CD8-positive, alpha-beta memory T cell (primary cell): ENCODE results near the gene PDE8A. TPM values are rescaled to one million over a fixed set of nuclear protein-coding genes. Genes with fewer than 3 reads are reported as not detected.

ENCODE experiments used
- CTCF ChIA-PET: fragments of 350-600 bp; sonication (Branson Sonifier 250); formaldehyde crosslinking; loops from one replicate; lab custom pipeline; 2021; ENCODE audit warnings: antibody characterized with exemption; lab: Charles Lee
- POLR2A ChIA-PET: fragments of 350-600 bp; sonication (Branson Sonifier 250); formaldehyde crosslinking; loops from one replicate; lab custom pipeline; 2021; ENCODE audit warnings: antibody characterized with exemption; lab: Charles Lee
- DNase-seq, 5 donors: peaks; one replicate each; pipeline versions ENCODE4 v3.0.0 to v3.0.0-alpha.2; 2020 to 2022; ENCODE audit warnings: mixed read lengths in 1 of 5
- H3K27ac ChIP-seq: one replicate; pipeline ENCODE4 v1.7.0; 2013; ENCODE audit warnings: low read depth, mild to moderate bottlenecking, low read length, moderate library complexity
- H3K27me3 ChIP-seq: 2 replicates; pipeline ENCODE4 v1.7.0; 2013; ENCODE audit warnings: low read length, mild to moderate bottlenecking; ENCODE audit not compliant: insufficient read depth, poor library complexity, severe bottlenecking
- H3K36me3 ChIP-seq: 2 replicates; pipeline ENCODE4 v1.7.0; 2013; ENCODE audit warnings: mild to moderate bottlenecking, low read length, moderate library complexity; ENCODE audit not compliant: insufficient read depth
- H3K4me1 ChIP-seq: 2 replicates; pipeline ENCODE4 v1.7.0; 2013; ENCODE audit warnings: mild to moderate bottlenecking, low read length, moderate library complexity; ENCODE audit not compliant: insufficient read depth
- H3K4me3 ChIP-seq: 2 replicates; pipeline ENCODE4 v1.7.0; 2013; ENCODE audit warnings: mild to moderate bottlenecking, low read length
- H3K9me3 ChIP-seq: 2 replicates; pipeline ENCODE4 v1.7.0; 2013; ENCODE audit warnings: mild to moderate bottlenecking, low read length
- H3K27ac Mint-ChIP-seq, 8 donors: one replicate each; pipeline ENCODE4 v1.8.0; 2020 to 2021; ENCODE audit warnings: mixed read lengths in 8 of 8, mild to moderate bottlenecking in 6 of 8, inconsistent platforms in 3 of 8, moderate library complexity in 3 of 8
- H3K27me3 Mint-ChIP-seq, 2 donors: one replicate each; pipeline ENCODE4 v1.8.0; 2020 to 2021; ENCODE audit warnings: mixed read lengths in 2 of 2, mild to moderate bottlenecking in 1 of 2, moderate library complexity in 1 of 2
- H3K36me3 Mint-ChIP-seq, 3 donors: one replicate each; pipeline ENCODE4 v1.8.0; 2020 to 2021; ENCODE audit warnings: mixed read lengths in 3 of 3, inconsistent platforms in 1 of 3, mild to moderate bottlenecking in 1 of 3
- H3K4me1 Mint-ChIP-seq, 3 donors: one replicate each; pipeline ENCODE4 v1.8.0; 2020 to 2021; ENCODE audit warnings: mixed read lengths in 3 of 3, inconsistent platforms in 1 of 3, mild to moderate bottlenecking in 1 of 3
- H3K4me3 Mint-ChIP-seq, 7 donors: one replicate each; pipeline ENCODE4 v1.8.0; 2020 to 2021; ENCODE audit warnings: mixed read lengths in 7 of 7, mild to moderate bottlenecking in 6 of 7, moderate library complexity in 4 of 7, inconsistent platforms in 2 of 7
- H3K9me3 Mint-ChIP-seq, 5 donors: one replicate each; pipeline ENCODE4 v1.8.0; 2020 to 2022; ENCODE audit warnings: mixed read lengths in 5 of 5, mild to moderate bottlenecking in 3 of 5, moderate library complexity in 2 of 5, inconsistent platforms in 1 of 5
- polyA plus RNA-seq: library from polyadenylated mRNA; unstranded; fragments of 300-500 nt; fragmentation: Illumina TruSeq; gene quantifications from one replicate; pipeline ENCODE4 v1.2.3, GENCODE V29; 2021
- total RNA-seq, 2 experiments: library from RNA; stranded (reverse); gene quantifications; one replicate each; pipeline ENCODE4 v1.2.3, GENCODE V29; 2021

Gene PDE8A
- total and polyA plus RNA-seq, 3 experiments from 2014 or later = 4.4 to 17.6 (median 14.3) TPM

DNA sequence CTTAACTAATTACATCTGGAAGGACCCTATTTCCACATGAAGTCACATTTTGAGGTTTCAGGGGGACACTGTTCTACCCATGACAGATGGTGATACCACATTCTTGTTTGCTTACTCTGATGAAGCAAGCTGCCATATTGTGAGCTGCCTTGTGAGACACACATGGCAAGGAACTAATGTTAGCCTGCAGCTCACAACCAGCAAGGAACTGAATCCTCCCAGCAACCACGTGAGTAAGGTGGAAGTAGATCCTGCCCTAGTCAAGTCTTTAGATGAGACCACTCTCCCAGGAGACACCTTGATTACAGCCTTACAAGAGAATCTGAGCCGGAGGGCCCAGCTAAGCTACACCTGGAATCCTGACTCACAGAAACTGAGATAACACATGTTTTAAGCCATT, 160.1 kb downstream of the PDE8A start:
- POLR2A ChIA-PET = no interaction called here
- peaks cover 4 to 9% of the 10 kb centered on the region in 2 donors for H3K27me3 Mint-ChIP-seq
- H3K27ac Mint-ChIP-seq = no peak overlapping the region
- H3K9me3 ChIP-seq = no peaks in the 10 kb centered on the region
- H3K27me3 ChIP-seq = no peaks in the 10 kb centered on the region
- H3K36me3 ChIP-seq = no peaks in the 10 kb centered on the region
- no peak overlapping the region for H3K4me3 ChIP-seq
- no peak overlapping the region for H3K27ac ChIP-seq
- no peaks in the 10 kb centered on the region for H3K4me1 Mint-ChIP-seq
- CTCF ChIA-PET = no interaction called here
- peaks cover 0 to 2% (median 0%) of the 10 kb centered on the region in 5 donors for H3K9me3 Mint-ChIP-seq
- peaks cover 5 to 20% (median 12%) of the 10 kb centered on the region in 3 donors for H3K36me3 Mint-ChIP-seq
- no peak for DNase-seq
- H3K4me3 Mint-ChIP-seq = no peak overlapping the region
- H3K4me1 ChIP-seq = no peaks in the 10 kb centered on the region

- Histone ChIP-seq H3K27ac (no peak overlapping the region), H3K4me1 (no peaks in the 10 kb centered on the region), H3K9me3 (no peaks in the 10 kb centered on the region), H3K36me3 (no peaks in the 10 kb centered on the region), H3K4me3 (no peak overlapping the region), H3K27me3 (no peaks in the 10 kb centered on the region)
- Mint-ChIP-seq H3K27ac (no peak overlapping the region), H3K4me3 (no peak overlapping the region), H3K4me1 (no peaks in the 10 kb centered on the region), H3K27me3 (peaks cover 4 to 12% of the 10 kb centered on the region in 2 donors), H3K9me3 (peaks cover 0 to 2% (median 0%) of the 10 kb centered on the region in 5 donors), H3K36me3 (peaks cover 5 to 15% (median 12%) of the 10 kb centered on the region in 3 donors)
- ChIA-PET POLR2A (no interaction called here), CTCF (no interaction called here)
- DNase-seq = no peak
Observed at GRCh38 chr15:85142312-85142711, 160.7 kb downstream of the PDE8A start.

GRCh38 chr15:85149465-85150129, 167.9 kb downstream of the PDE8A start:
- peak in 1 of 5 donors; percentile 12 for DNase-seq
- H3K27me3 ChIP-seq = no peaks in the 10 kb centered on the region
- no peak overlapping the region for H3K27ac Mint-ChIP-seq
- no peak overlapping the region for H3K4me3 Mint-ChIP-seq
- no peak overlapping the region for H3K4me3 ChIP-seq
- POLR2A ChIA-PET = no interaction called here
- H3K27me3 Mint-ChIP-seq = peaks cover 4 to 20% of the 10 kb centered on the region in 2 donors
- no peaks in the 10 kb centered on the region for H3K9me3 ChIP-seq
- CTCF ChIA-PET = interaction anchor here (0.6 kb wide), 1 partner anchor 10 kb away, joined by 3 read pairs; no protein-coding TSS in a partner anchor
- peaks cover 0 to 6% (median 2%) of the 10 kb centered on the region in 5 donors for H3K9me3 Mint-ChIP-seq
- peaks cover 0 to 5% (median 0%) of the 10 kb centered on the region in 3 donors for H3K36me3 Mint-ChIP-seq
- peaks cover 0 to 10% (median 3%) of the 10 kb centered on the region in 3 donors for H3K4me1 Mint-ChIP-seq
- peaks cover 5% of the 10 kb centered on the region for H3K4me1 ChIP-seq
- no peaks in the 10 kb centered on the region for H3K36me3 ChIP-seq
- H3K27ac ChIP-seq = no peak overlapping the region

- Histone ChIP-seq H3K27ac (no peak overlapping the region), H3K27me3 (no peaks in the 10 kb centered on the region), H3K4me3 (no peak overlapping the region), H3K36me3 (no peaks in the 10 kb centered on the region), H3K9me3 (no peaks in the 10 kb centered on the region), H3K4me1 (peaks cover 5% of the 10 kb centered on the region)
- ChIA-PET CTCF (interaction anchor here (0.6 kb wide), 1 partner anchor 10 kb away, joined by 3 read pairs; no protein-coding TSS in a partner anchor), POLR2A (no interaction called here)
- Mint-ChIP-seq H3K4me3 (no peak overlapping the region), H3K4me1 (peaks cover 0 to 10% (median 3%) of the 10 kb centered on the region in 3 donors), H3K27me3 (peaks cover 4 to 17% of the 10 kb centered on the region in 2 donors), H3K9me3 (peaks cover 0 to 6% (median 2%) of the 10 kb centered on the region in 5 donors), H3K27ac (no peak overlapping the region), H3K36me3 (peaks cover 0 to 5% (median 0%) of the 10 kb centered on the region in 3 donors)
- no peak for DNase-seq
Observed at GRCh38 chr15:85150130-85150480, 168.4 kb downstream of the PDE8A start.

GRCh38 chr15:85151145-85151544, 169.5 kb downstream of the PDE8A start:
- no peaks in the 10 kb centered on the region for H3K27me3 ChIP-seq
- H3K27ac ChIP-seq = no peak overlapping the region
- Mint-ChIP-seq H3K27ac (no peak overlapping the region), H3K36me3 (peaks cover 0 to 5% (median 0%) of the 10 kb centered on the region in 3 donors), H3K9me3 (peaks cover 0 to 6% (median 2%) of the 10 kb centered on the region in 5 donors), H3K4me1 (peaks cover 0 to 10% (median 3%) of the 10 kb centered on the region in 3 donors), H3K4me3 (no peak overlapping the region), H3K27me3 (peaks cover 4 to 16% of the 10 kb centered on the region in 2 donors)
- POLR2A ChIA-PET = no interaction called here
- no peaks in the 10 kb centered on the region for H3K36me3 ChIP-seq
- no peaks in the 10 kb centered on the region for H3K9me3 ChIP-seq
- H3K4me1 ChIP-seq = peaks cover 5% of the 10 kb centered on the region
- CTCF ChIA-PET = no interaction called here
- H3K4me3 ChIP-seq = no peak overlapping the region
- DNase-seq = no peak

- CTCF ChIA-PET = no interaction called here
- Mint-ChIP-seq H3K4me3 (no peak overlapping the region), H3K36me3 (peaks cover 0 to 5% (median 0%) of the 10 kb centered on the region in 3 donors), H3K27ac (no peak overlapping the region), H3K27me3 (peaks cover 4 to 15% of the 10 kb centered on the region in 2 donors), H3K9me3 (peaks cover 0 to 6% (median 2%) of the 10 kb centered on the region in 5 donors), H3K4me1 (peaks cover 0 to 10% (median 3%) of the 10 kb centered on the region in 3 donors)
- no peaks in the 10 kb centered on the region for H3K9me3 ChIP-seq
- no peaks in the 10 kb centered on the region for H3K36me3 ChIP-seq
- H3K27me3 ChIP-seq = no peaks in the 10 kb centered on the region
- POLR2A ChIA-PET = no interaction called here
- no peak for DNase-seq
- H3K4me3 ChIP-seq = no peak overlapping the region
- H3K27ac ChIP-seq = no peak overlapping the region
- H3K4me1 ChIP-seq = peaks cover 5% of the 10 kb centered on the region
Observed at GRCh38 chr15:85151861-85152260, 170.2 kb downstream of the PDE8A start.

DNA sequence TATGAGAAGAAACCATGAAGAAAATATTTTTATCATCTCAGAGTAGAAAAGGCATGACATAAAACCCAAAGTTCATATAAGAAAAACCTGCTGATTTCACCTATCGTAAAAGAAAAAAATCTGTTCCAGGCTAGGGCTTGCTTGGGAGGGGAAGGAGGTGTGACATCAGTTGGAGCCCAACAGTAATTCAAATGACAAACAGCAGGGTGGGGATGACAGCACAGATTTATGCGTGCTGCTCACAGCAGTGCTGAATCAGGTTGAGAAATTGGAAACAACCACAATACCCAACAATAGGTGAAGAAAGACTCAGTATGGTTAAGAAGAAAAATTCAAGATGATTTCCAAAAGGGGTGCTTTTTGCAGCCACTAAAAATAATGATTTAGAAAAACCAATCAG, 172.4 kb downstream of the PDE8A start:
- ChIA-PET POLR2A (no interaction called here), CTCF (no interaction called here)
- Mint-ChIP-seq H3K9me3 (peaks cover 0 to 6% (median 2%) of the 10 kb centered on the region in 5 donors), H3K4me3 (no peak overlapping the region), H3K4me1 (peaks cover 0 to 8% (median 3%) of the 10 kb centered on the region in 3 donors), H3K27ac (no peak overlapping the region), H3K27me3 (peaks cover 11 to 12% of the 10 kb centered on the region in 2 donors), H3K36me3 (peaks cover 0 to 5% (median 0%) of the 10 kb centered on the region in 3 donors)
- Histone ChIP-seq H3K27me3 (no peaks in the 10 kb centered on the region), H3K9me3 (no peaks in the 10 kb centered on the region), H3K36me3 (no peaks in the 10 kb centered on the region), H3K4me1 (peaks cover 3% of the 10 kb centered on the region), H3K4me3 (no peak overlapping the region), H3K27ac (no peak overlapping the region)
- DNase-seq = no peak

- Mint-ChIP-seq H3K4me3 (no peak overlapping the region), H3K4me1 (no peaks in the 10 kb centered on the region), H3K27ac (no peak overlapping the region), H3K36me3 (peaks cover 0 to 5% (median 0%) of the 10 kb centered on the region in 3 donors), H3K9me3 (peaks cover 0 to 6% (median 2%) of the 10 kb centered on the region in 5 donors), H3K27me3 (peaks cover 13 to 17% of the 10 kb centered on the region in 2 donors)
- Histone ChIP-seq H3K9me3 (no peaks in the 10 kb centered on the region), H3K4me3 (no peak overlapping the region), H3K27me3 (no peaks in the 10 kb centered on the region), H3K27ac (no peak overlapping the region), H3K4me1 (no peaks in the 10 kb centered on the region), H3K36me3 (no peaks in the 10 kb centered on the region)
- no peak for DNase-seq
- ChIA-PET POLR2A (no interaction called here), CTCF (no interaction called here)
Observed at GRCh38 chr15:85155360-85155759, 173.7 kb downstream of the PDE8A start.
